Neuronal stem cell (in vitro differentiated cells): ENCODE measurements around the gene PARG.
"Not testable (repeated sequence)": the region's sequence is repeated elsewhere in the genome, so short reads cannot be mapped to it uniquely, and the experiment has no call there.

ENCODE experiments used
- DNase-seq: peaks from one replicate; pipeline ENCODE4 v3.0.0-alpha.2; 2013; ENCODE audit warnings: low spot score
- H2AFZ ChIP-seq: one replicate; pipeline ENCODE4 v1.6.1; 2013; ENCODE audit warnings: mild to moderate bottlenecking, low read length, inconsistent platforms
- H2AK5ac ChIP-seq: 2 replicates; pipeline ENCODE4 v1.6.1; 2013; ENCODE audit warnings: low read depth, mild to moderate bottlenecking, inconsistent platforms, low read length, moderate library complexity, mixed read lengths
- H2BK120ac ChIP-seq: 2 replicates; pipeline ENCODE4 v1.6.1; 2013; ENCODE audit warnings: low read depth, mild to moderate bottlenecking, inconsistent platforms, low read length, moderate library complexity, mixed read lengths
- H2BK12ac ChIP-seq: one replicate; pipeline ENCODE4 v1.6.1; 2013; ENCODE audit warnings: low read length, inconsistent platforms
- H2BK15ac ChIP-seq: 2 replicates; pipeline ENCODE4 v1.6.1; 2013; ENCODE audit warnings: mild to moderate bottlenecking, low read length, inconsistent platforms, mixed read lengths
- H2BK5ac ChIP-seq: one replicate; pipeline ENCODE4 v1.6.1; 2013; ENCODE audit warnings: inconsistent platforms, mild to moderate bottlenecking, low read length, moderate library complexity
- H3K14ac ChIP-seq: one replicate; pipeline ENCODE4 v1.6.1; 2013; ENCODE audit warnings: low read length, inconsistent platforms
- H3K18ac ChIP-seq: 2 replicates; pipeline ENCODE4 v1.6.1; 2013; ENCODE audit warnings: low read length, inconsistent platforms
- H3K23ac ChIP-seq: 2 replicates; pipeline ENCODE4 v1.6.1; 2013; ENCODE audit warnings: low read depth, mild to moderate bottlenecking, mixed read lengths, low read length, inconsistent platforms; ENCODE audit not compliant: poor library complexity
- H3K27ac ChIP-seq: replicated peaks from 3 replicates; pipeline ENCODE4 v1.5.1; 2013; ENCODE audit warnings: low read length, inconsistent platforms
- H3K27me3 ChIP-seq, 3 experiments: 2 replicates each; pipeline ENCODE4 v1.6.1; 2013; ENCODE audit warnings: low read length in 3 of 3, mild to moderate bottlenecking in 2 of 3, inconsistent platforms in 1 of 3, low read depth in 1 of 3, mixed read lengths in 1 of 3, moderate library complexity in 1 of 3; ENCODE audit not compliant: control insufficient read depth in 3 of 3, insufficient read depth in 3 of 3
- H3K36me3 ChIP-seq, 2 donors: replicated peaks in 1 of 2; 2 replicates each; pipeline ENCODE4 v1.6.1; 2013; ENCODE audit warnings: low read length in 2 of 2; ENCODE audit not compliant: control insufficient read depth in 2 of 2, insufficient read depth in 2 of 2
- H3K4ac ChIP-seq: 2 replicates; pipeline ENCODE4 v1.6.1; 2013; ENCODE audit warnings: inconsistent platforms, mild to moderate bottlenecking, low read length, moderate library complexity
- H3K4me1 ChIP-seq, 2 donors: 1 replicate in 1 of 2; 2 replicates in 1 of 2; pipeline ENCODE4 v1.6.1; 2013; ENCODE audit warnings: low read length in 2 of 2, low read depth in 1 of 2; ENCODE audit not compliant: control insufficient read depth in 2 of 2, insufficient read depth in 1 of 2
- H3K4me2 ChIP-seq: one replicate; pipeline ENCODE4 v1.6.1; 2013; ENCODE audit warnings: mild to moderate bottlenecking, low read length, inconsistent platforms; ENCODE audit not compliant: insufficient read depth, poor library complexity, severe bottlenecking
- H3K4me3 ChIP-seq, 2 donors: 2 replicates each; pipeline ENCODE4 v1.5.1; 2013; ENCODE audit warnings: low read length in 2 of 2, mild to moderate bottlenecking in 2 of 2, inconsistent platforms in 1 of 2, moderate library complexity in 1 of 2
- H3K79me1 ChIP-seq: one replicate; pipeline ENCODE4 v1.6.1; 2013; ENCODE audit warnings: low read depth, mild to moderate bottlenecking, inconsistent platforms, low read length, moderate library complexity
- H3K9ac ChIP-seq: one replicate; pipeline ENCODE4 v1.6.1; 2013; ENCODE audit warnings: mild to moderate bottlenecking, low read depth, low read length, inconsistent platforms; ENCODE audit not compliant: poor library complexity
- H3K9me3 ChIP-seq, 2 donors: replicated peaks in 1 of 2; 2 replicates each; pipeline versions ENCODE3 to v1.6.1; 2013; ENCODE audit warnings: low read length in 2 of 2, mild to moderate bottlenecking in 2 of 2, inconsistent platforms in 1 of 2, low read depth in 1 of 2, mixed read lengths in 1 of 2, moderate library complexity in 1 of 2; ENCODE audit not compliant: control insufficient read depth in 2 of 2, insufficient read depth in 1 of 2
- H4K8ac ChIP-seq: one replicate; pipeline ENCODE4 v1.6.1; 2013; ENCODE audit warnings: low read depth, mild to moderate bottlenecking, inconsistent platforms, low read length, moderate library complexity
- H4K91ac ChIP-seq: one replicate; pipeline ENCODE4 v1.6.1; 2013; ENCODE audit warnings: low read length, low read depth, mild to moderate bottlenecking, inconsistent platforms; ENCODE audit not compliant: poor library complexity
- WGBS, 2 donors: extraction: QIAGEN DNeasy Blood & Tissue Kit; methylation state at CpG; one replicate each; pipeline ENCODE4 v1.1.7; 2013; ENCODE audit warnings: missing lambda C conversion rate in 2 of 2, mixed read lengths in 1 of 2; ENCODE audit not compliant: insufficient read length in 2 of 2, insufficient replicate concordance in 1 of 2; ENCODE audit errors: extremely low coverage in 2 of 2; 5-methylcytosine and 5-hydroxymethylcytosine counted together

Gene PARG

DNA sequence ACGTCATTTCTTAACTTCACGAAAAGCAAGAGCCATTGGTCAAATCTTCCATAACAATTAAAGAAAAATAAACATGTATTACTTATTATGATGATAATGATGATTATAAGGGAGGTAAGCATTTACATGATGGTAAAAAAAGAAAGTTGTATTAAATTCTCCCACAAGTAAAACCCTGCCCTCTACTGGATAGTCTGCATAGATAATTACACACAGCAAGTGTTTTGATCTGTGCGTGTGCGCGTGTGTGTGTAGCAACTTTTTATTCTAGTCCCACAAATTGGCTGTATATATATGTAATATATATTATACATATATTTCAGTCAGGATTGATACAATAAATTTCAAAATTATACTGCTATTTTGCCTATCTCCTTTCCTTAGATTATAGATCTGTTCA lies 51.8 kb downstream of the PARG start:
- not testable (repeated sequence) for H4K8ac ChIP-seq, DNase-seq, H3K4me2 ChIP-seq, H3K9ac ChIP-seq, H3K14ac ChIP-seq, H4K91ac ChIP-seq, H3K4me1 ChIP-seq, H3K4me3 ChIP-seq, H3K18ac ChIP-seq, H2BK12ac ChIP-seq, H3K9me3 ChIP-seq, H2BK5ac ChIP-seq, H3K4ac ChIP-seq, H3K79me1 ChIP-seq, H2AFZ ChIP-seq, H3K36me3 ChIP-seq, H3K23ac ChIP-seq, H3K27me3 ChIP-seq, H3K27ac ChIP-seq, H2BK120ac ChIP-seq, H2BK15ac ChIP-seq, H2AK5ac ChIP-seq
- no CpG with 5 or more reads among the region's 5 CpGs for WGBS, 2 donors

DNA sequence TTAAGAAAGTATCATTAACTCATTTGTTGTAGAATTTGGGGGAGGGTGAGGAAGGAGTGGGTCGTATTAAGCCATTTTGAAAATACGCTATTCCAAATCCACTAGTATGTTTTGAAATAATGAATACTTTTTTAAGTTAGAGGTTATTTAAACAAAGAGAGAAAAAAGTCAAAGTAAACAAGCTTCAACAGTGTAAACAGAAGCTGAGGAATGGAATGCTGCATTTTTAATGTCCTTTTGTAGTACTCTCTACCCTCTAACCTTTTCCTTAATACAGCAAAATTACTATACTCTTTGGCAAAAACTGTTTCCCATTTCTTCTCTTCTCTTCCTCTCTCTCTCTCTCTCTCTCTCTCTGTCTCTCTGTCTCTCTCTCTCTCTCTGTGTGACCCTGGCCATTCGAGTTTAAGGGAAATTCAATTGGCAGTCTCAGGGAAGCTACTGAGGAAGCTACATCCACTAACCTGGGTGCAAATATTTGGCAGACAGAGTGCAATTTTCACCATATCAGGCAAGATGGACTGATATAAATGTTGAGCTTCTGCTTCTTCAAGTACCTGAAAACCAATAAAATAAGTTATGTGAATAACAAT lies 57.0 kb downstream of the PARG start:
- H3K79me1 ChIP-seq, H3K9ac ChIP-seq, DNase-seq, H3K27me3 ChIP-seq, H4K91ac ChIP-seq, H3K18ac ChIP-seq, H2BK120ac ChIP-seq, H2AK5ac ChIP-seq, H3K4me1 ChIP-seq, H2AFZ ChIP-seq, H3K4me3 ChIP-seq, H3K27ac ChIP-seq, H3K14ac ChIP-seq, H3K9me3 ChIP-seq, H2BK5ac ChIP-seq, H2BK15ac ChIP-seq, H3K4me2 ChIP-seq, H2BK12ac ChIP-seq, H3K4ac ChIP-seq, H4K8ac ChIP-seq, H3K23ac ChIP-seq, H3K36me3 ChIP-seq: not testable (repeated sequence)
- no CpG with 5 or more reads among the region's 3 CpGs for WGBS, 2 donors

DNA sequence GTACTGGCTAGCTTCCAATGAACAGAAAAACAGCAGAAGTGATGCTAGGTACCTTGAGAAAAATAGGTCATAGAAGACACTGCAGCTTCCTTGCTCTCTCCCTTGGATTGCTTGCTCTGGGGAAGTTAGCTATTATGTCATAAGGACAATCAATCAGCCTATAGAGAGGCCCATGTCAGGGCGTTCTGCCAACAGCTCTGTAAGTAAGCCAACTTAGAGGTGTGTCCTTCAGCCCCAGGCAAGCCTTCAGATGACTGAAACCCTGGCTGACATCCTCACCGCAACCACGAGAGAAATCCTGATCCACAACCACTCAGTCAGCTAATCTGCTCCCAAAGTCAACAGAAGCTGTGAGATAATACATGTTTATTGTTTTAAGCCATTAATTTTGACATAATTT lies 58.0 kb downstream of the PARG start:
- no CpG with 5 or more reads among the region's 3 CpGs for WGBS, 2 donors
- not testable (repeated sequence) for H3K4ac ChIP-seq

DNA sequence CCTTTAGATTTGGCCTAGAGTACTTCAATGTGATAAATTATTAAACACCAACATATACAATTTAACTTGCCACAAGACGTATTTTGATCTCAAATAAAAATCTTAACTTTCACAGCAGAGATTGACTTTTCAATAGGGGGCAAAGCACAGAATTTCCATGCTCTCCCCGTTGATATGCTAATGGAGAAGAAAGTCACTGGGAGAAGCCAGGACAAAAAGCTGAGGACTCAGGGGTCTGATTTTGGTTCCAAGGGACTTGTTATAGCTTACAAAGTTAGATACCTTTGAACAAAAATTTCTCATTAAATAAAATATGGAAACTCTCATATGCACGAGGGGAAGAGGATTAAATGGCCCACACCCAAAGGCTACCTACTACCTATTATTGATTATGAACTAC lies 59.5 kb downstream of the PARG start:
- H3K4me1 ChIP-seq, H3K9ac ChIP-seq, H3K23ac ChIP-seq, DNase-seq, H2BK12ac ChIP-seq, H4K8ac ChIP-seq, H2AFZ ChIP-seq, H2AK5ac ChIP-seq, H4K91ac ChIP-seq, H3K18ac ChIP-seq, H2BK15ac ChIP-seq, H3K27me3 ChIP-seq, H3K36me3 ChIP-seq, H3K4me2 ChIP-seq, H3K27ac ChIP-seq, H3K9me3 ChIP-seq, H3K4me3 ChIP-seq, H2BK5ac ChIP-seq, H3K79me1 ChIP-seq, H3K4ac ChIP-seq, H2BK120ac ChIP-seq, H3K14ac ChIP-seq: not testable (repeated sequence)
- WGBS, 2 donors: no CpG with 5 or more reads among the region's 3 CpGs

More for the DNA sequence above, 58.0 kb downstream of the PARG start:
- H4K91ac ChIP-seq, H3K27me3 ChIP-seq, H3K27ac ChIP-seq, H2BK12ac ChIP-seq, H3K14ac ChIP-seq, H3K36me3 ChIP-seq, H3K23ac ChIP-seq, H3K9me3 ChIP-seq, H3K18ac ChIP-seq, H3K9ac ChIP-seq, H3K4me3 ChIP-seq, H2AFZ ChIP-seq, H4K8ac ChIP-seq, H3K79me1 ChIP-seq, H2BK5ac ChIP-seq, DNase-seq, H2BK15ac ChIP-seq, H2BK120ac ChIP-seq, H3K4me2 ChIP-seq, H3K4me1 ChIP-seq, H2AK5ac ChIP-seq: not testable (repeated sequence)
